Measurements from ENCODE around the gene ELK1. TPM values are rescaled to one million over a fixed set of nuclear protein-coding genes. Genes with fewer than 3 reads are reported as not detected.

Gene ELK1
- total and polyA plus RNA-seq, 9 donors, result 15.3 to 29.9 (median 24.7) TPM

DNA sequence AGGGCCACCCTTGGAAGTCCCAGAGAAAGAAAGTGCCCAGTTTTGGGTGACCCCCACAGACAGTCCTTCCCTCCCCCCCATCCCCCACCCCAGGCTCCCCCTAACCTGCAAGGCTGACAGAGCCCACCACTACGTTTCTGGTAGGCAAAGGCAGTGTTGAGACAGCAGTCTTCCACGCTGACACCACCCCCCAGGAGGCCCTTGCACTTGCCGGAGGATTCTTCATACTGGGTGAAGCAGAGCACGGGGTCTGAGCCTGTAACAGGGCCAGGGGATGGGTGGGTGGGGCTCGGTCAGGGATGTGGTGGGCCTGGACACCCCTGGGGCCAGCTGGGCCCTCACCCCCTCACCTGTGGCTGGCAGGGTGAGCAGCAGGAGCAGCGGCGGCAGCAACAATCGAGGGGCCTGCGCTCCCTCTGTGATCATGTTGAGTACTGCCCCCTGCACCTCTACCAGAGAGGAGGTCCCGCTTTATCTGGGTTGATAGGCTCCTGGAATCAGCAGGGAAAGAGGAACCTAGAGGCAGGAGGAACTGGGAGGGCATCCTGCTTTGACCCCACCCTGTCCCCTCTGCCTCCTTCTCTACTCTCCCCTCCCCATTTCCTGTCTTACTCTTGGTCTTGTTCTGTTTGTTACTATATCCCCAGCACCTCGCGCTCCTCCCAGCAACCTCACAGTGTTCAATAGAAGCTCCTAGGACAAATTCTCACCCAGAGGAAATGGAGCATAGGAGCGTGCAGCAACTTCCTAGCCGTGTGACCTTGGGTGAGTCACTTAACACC, 20.8 kb downstream of the ELK1 start, which contains the start of gene CFP:
Gene CFP, minus strand, starts transcription at position 512 of the 782 bp plus-strand sequence. Its CDS starts 86 bp downstream, at position 426.
- 79% methylated on average over 2 of the region's 14 CpGs for WGBS (ENCODE audit: insufficient coverage)
- H3K4me3 ChIP-seq (ENCODE audit: low read length), result no peak within 1 kb of the TSS

DNA sequence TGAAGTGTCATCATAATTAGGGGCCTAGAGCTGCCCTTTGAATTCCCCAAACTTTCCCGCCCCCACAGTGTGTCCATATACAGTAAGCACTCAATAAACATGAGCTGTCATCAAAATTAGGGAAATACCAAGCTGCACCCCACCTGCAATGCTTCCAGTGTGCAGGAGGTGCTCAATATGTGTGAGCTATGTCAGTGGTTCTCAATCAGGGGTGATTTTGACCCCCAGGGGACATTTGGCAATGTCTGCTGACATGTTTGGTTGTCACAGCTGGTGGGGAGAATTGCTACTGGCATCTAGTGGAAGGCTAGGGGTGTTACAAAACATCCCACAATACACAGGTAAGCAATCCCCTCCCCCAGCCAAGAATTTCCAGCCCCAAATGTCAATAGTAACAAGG, 21.4 kb downstream of the ELK1 start:
- Histone ChIP-seq H3K4me1 (ENCODE audit: control insufficient read depth, insufficient read depth, low read length) (no peaks in the 10 kb centered on the region), H3K27ac (ENCODE audit: low read length) (no peak overlapping the region), H3K4me3 (ENCODE audit: low read length) (no peak overlapping the region), H3K27me3 (ENCODE audit: control insufficient read depth, insufficient read depth, low read length) (no peaks in the 10 kb centered on the region), H3K36me3 (ENCODE audit: control insufficient read depth, insufficient read depth, low read length) (no peaks in the 10 kb centered on the region), H3K9me3 (replicated peaks; ENCODE audit: control insufficient read depth, low read depth, low read length) (no peaks in the 10 kb centered on the region)
- WGBS (ENCODE audit: insufficient coverage), result no CpG with 5 or more reads among the region's 1 CpG
- no peak for DNase-seq

More for the DNA sequence above, 20.8 kb downstream of the ELK1 start, which contains the start of gene CFP:
- no peaks in the 10 kb centered on the region for H3K4me1 ChIP-seq (ENCODE audit: control insufficient read depth, insufficient read depth, low read length)
- no peaks in the 10 kb centered on the region for H3K9me3 ChIP-seq (replicated peaks; ENCODE audit: control insufficient read depth, low read depth, low read length)
- DNase-seq, result no peak
- no peaks in the 10 kb centered on the region for H3K27me3 ChIP-seq (ENCODE audit: control insufficient read depth, insufficient read depth, low read length)
- no peak within 1 kb of the TSS for H3K27ac ChIP-seq (ENCODE audit: low read length)
- H3K36me3 ChIP-seq (ENCODE audit: control insufficient read depth, insufficient read depth, low read length), result peaks cover under 1% of the 10 kb centered on the region

DNA sequence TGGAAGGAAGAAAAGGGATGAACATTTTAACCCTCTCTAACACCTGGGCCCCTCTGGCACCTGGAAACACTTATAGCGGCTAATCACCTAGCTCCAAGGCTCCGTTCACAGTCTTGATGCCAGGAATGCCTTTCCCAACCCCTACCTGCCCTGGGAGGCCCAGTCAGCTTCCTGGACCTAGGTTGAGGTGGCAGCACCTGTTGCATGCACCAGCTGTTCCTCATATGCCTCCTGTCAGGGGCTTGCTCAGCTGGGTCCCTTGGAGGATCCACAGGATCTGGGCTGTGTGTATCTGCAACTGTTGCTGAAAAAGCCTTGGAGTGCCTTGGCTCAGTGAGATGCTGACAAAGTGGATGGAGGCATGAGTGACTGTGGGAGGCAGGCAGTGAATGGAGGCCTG, 25.0 kb downstream of the ELK1 start:
- Histone ChIP-seq H3K27ac (ENCODE audit: low read length) (no peak overlapping the region), H3K4me1 (ENCODE audit: control insufficient read depth, insufficient read depth, low read length) (no peaks in the 10 kb centered on the region), H3K36me3 (ENCODE audit: control insufficient read depth, insufficient read depth, low read length) (no peaks in the 10 kb centered on the region), H3K27me3 (ENCODE audit: control insufficient read depth, insufficient read depth, low read length) (peaks cover 5% of the 10 kb centered on the region), H3K9me3 (replicated peaks; ENCODE audit: control insufficient read depth, low read depth, low read length) (no peaks in the 10 kb centered on the region), H3K4me3 (ENCODE audit: low read length) (no peak overlapping the region)
- WGBS (ENCODE audit: insufficient coverage), result 62% methylated on average over 2 of the region's 2 CpGs
- no peak for DNase-seq

DNA sequence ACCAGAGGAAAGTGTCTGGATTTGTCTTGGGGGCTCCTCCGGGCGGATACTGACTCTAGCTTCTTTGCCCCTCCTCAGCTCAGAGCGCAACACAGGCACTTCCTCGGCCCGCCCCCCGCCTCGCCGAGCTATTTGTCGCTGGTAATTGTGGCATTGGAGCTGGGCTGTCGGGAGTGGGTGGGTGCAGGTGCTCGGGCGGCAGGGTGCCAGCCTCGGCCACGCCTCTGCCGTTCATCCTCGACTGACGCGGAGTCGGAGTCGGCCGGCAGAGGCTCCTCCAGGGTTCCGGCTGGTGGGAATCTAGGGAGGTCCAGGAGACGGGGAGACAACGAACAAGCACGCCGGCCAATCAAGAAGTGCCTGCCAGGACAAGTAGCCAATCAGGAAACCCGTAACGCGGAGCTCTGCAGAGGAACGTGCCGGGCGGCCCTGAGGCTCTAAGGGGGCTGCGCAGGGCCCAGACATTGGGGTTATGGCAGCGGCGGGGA, 26.8 kb downstream of the ELK1 start:
- peak overlapping the region; percentile 21 for H3K4me3 ChIP-seq (ENCODE audit: low read length)
- WGBS (ENCODE audit: insufficient coverage), result 37% methylated on average over 33 of the region's 35 CpGs
- H3K36me3 ChIP-seq (ENCODE audit: control insufficient read depth, insufficient read depth, low read length), result no peaks in the 10 kb centered on the region
- peaks cover 4% of the 10 kb centered on the region for H3K4me1 ChIP-seq (ENCODE audit: control insufficient read depth, insufficient read depth, low read length)
- H3K27ac ChIP-seq (ENCODE audit: low read length), result no peak overlapping the region
- peaks cover 5% of the 10 kb centered on the region for H3K27me3 ChIP-seq (ENCODE audit: control insufficient read depth, insufficient read depth, low read length)
- peak; percentile 84 for DNase-seq
- H3K9me3 ChIP-seq (replicated peaks; ENCODE audit: control insufficient read depth, low read depth, low read length), result no peaks in the 10 kb centered on the region

DNA sequence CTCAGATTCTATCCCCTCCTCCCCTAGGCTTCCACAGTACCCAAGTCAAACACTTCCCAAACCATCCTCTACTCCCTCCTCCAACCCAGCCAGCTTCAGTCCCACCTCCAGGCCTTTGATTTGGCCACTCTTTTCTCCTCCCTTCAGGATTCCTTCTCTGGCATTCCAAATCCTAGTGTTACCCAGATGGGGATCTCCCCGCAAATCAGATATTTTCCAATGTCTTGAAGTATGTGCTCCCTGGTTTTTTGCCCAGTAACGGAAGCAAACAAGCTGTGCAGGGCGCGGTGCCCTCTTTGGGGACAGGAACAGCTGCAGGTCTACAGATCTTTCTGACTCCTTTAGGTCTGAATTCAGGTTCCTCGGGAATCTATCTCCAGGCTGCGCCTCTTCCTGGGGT, 28.5 kb downstream of the ELK1 start:
- Histone ChIP-seq H3K4me3 (ENCODE audit: low read length) (no peak overlapping the region), H3K27ac (ENCODE audit: low read length) (no peak overlapping the region), H3K36me3 (ENCODE audit: control insufficient read depth, insufficient read depth, low read length) (no peaks in the 10 kb centered on the region), H3K9me3 (replicated peaks; ENCODE audit: control insufficient read depth, low read depth, low read length) (no peaks in the 10 kb centered on the region), H3K4me1 (ENCODE audit: control insufficient read depth, insufficient read depth, low read length) (peaks cover 4% of the 10 kb centered on the region), H3K27me3 (ENCODE audit: control insufficient read depth, insufficient read depth, low read length) (peaks cover 5% of the 10 kb centered on the region)
- DNase-seq, result no peak
- WGBS (ENCODE audit: insufficient coverage), result 72% methylated on average over 4 of the region's 6 CpGs

DNA sequence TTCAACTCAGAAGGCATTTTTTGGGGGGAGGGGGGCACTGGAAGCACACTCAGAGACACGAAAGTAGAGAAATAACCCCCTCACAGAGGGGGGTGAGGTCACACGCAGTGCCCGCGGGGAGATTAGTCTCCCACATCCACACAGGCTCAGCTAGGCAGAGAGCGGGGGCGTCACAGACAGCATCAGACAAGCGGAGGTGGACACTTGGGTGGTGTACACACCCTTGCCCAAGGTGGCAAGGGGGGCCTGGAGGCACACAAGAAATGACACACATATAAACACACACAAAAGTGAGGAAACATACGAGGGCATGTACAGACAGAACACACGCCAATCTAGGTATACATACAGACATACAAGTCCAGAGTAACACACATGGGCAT, 30.1 kb downstream of the ELK1 start:
- H3K4me3 ChIP-seq (ENCODE audit: low read length), result no peak overlapping the region
- peaks cover 5% of the 10 kb centered on the region for H3K27me3 ChIP-seq (ENCODE audit: control insufficient read depth, insufficient read depth, low read length)
- 80% methylated on average over 1 of the region's 9 CpGs for WGBS (ENCODE audit: insufficient coverage)
- H3K27ac ChIP-seq (ENCODE audit: low read length), result no peak overlapping the region
- DNase-seq, result no peak
- no peaks in the 10 kb centered on the region for H3K9me3 ChIP-seq (replicated peaks; ENCODE audit: control insufficient read depth, low read depth, low read length)
- H3K36me3 ChIP-seq (ENCODE audit: control insufficient read depth, insufficient read depth, low read length), result no peaks in the 10 kb centered on the region
- H3K4me1 ChIP-seq (ENCODE audit: control insufficient read depth, insufficient read depth, low read length), result peaks cover 4% of the 10 kb centered on the region

DNA sequence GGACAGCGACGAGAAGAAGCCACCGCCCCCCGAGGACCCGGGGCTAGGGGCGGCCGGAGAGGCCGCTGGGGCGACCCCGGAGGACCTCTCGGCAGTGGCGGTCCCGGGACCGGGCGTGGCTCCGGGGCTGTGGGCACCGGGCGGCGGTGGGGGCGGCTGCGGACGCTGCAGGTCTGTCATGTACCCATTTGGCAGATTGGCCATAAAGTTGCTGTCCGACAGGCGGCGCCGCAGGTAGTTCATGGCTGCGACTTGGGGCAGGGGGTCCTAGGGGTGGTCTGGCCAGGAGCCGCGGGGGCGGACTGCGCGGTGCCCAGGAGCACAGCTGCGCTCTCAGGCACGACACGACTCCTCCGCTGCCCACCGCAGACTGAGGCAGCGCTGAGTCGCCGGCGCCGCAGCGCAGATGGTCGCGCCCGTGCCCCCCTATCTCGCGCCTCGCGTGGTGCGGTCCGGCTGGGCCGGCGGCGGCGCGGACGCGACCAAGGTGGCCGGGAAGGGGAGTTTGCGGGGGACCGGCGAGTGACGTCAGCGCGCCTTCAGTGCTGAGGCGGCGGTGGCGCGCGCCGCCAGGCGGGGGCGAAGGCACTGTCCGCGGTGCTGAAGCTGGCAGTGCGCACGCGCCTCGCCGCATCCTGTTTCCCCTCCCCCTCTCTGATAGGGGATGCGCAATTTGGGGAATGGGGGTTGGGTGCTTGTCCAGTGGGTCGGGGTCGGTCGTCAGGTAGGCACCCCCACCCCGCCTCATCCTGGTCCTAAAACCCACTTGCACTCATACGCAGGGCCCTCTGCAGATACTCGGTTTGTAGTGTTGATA, 30.7 kb downstream of the ELK1 start, which contains the start of gene SYN1:
Gene SYN1, minus strand, starts transcription at position 372 of the 817 bp plus-strand sequence. Its CDS starts 129 bp downstream, at position 243.
- 32% methylated on average over 63 of the region's 88 CpGs for WGBS (ENCODE audit: insufficient coverage)
- DNase-seq, result peak; percentile 89
- Histone ChIP-seq H3K9me3 (replicated peaks; ENCODE audit: control insufficient read depth, low read depth, low read length) (no peaks in the 10 kb centered on the region), H3K27ac (ENCODE audit: low read length) (no peak within 1 kb of the TSS), H3K4me3 (ENCODE audit: low read length) (peak within 1 kb of the TSS; percentile 17), H3K27me3 (ENCODE audit: control insufficient read depth, insufficient read depth, low read length) (peaks cover 5% of the 10 kb centered on the region), H3K4me1 (ENCODE audit: control insufficient read depth, insufficient read depth, low read length) (peaks cover 4% of the 10 kb centered on the region), H3K36me3 (ENCODE audit: control insufficient read depth, insufficient read depth, low read length) (no peaks in the 10 kb centered on the region)

DNA sequence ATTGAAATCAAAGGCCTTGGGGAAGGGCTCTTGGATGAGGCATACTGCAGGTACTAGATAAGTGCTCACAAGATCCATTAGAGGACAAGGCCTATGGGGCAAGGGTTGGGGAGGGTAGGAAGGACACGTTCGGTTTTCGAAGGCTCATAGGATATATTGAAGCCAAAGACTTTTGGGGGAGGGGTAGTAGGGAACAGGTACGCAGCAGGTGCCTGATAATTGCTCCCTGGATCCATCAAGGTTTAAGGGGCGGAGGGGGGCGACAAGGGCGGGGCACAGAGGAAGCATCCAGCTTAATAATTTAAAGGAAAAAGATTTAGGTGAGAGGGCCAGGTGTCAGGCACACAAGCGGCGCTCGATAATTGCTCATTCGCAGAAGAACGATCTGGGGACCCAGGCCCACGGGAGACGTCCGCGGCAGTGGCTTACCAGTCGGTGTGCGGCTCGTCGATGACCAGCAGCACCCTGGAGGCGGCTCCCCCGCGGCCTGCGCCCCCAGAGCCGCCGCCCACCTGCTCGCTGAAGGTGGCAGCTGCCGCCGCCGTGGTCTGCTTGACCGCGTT, 31.4 kb downstream of the ELK1 start:
- no peak overlapping the region for H3K4me3 ChIP-seq (ENCODE audit: low read length)
- DNase-seq, result no peak
- WGBS (ENCODE audit: insufficient coverage), result 46% methylated on average over 30 of the region's 32 CpGs
- H3K27ac ChIP-seq (ENCODE audit: low read length), result no peak overlapping the region
- no peaks in the 10 kb centered on the region for H3K9me3 ChIP-seq (replicated peaks; ENCODE audit: control insufficient read depth, low read depth, low read length)
- H3K4me1 ChIP-seq (ENCODE audit: control insufficient read depth, insufficient read depth, low read length), result peaks cover 4% of the 10 kb centered on the region
- H3K27me3 ChIP-seq (ENCODE audit: control insufficient read depth, insufficient read depth, low read length), result peaks cover 6% of the 10 kb centered on the region
- H3K36me3 ChIP-seq (ENCODE audit: control insufficient read depth, insufficient read depth, low read length), result no peaks in the 10 kb centered on the region

DNA sequence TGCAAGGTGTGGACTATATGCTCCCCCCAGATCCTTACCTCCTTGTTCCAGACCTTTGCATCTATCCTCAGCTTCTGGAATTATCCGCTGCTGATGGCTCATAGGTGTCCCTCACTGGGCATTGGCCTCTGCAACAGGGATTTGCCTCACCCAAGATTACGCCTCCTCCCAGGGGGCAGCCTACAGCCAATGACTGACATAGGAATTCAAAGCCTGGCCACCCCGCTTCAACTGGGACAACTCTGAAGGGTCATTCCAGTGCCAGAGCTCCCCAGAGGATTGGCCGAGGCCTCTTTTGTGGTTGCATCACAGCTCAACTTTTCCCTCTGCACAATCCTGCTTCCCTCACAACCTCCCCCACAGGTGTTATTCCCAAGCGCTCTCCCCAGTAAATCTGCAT, 35.7 kb downstream of the ELK1 start:
- no peaks in the 10 kb centered on the region for H3K9me3 ChIP-seq (replicated peaks; ENCODE audit: control insufficient read depth, low read depth, low read length)
- no peaks in the 10 kb centered on the region for H3K36me3 ChIP-seq (ENCODE audit: control insufficient read depth, insufficient read depth, low read length)
- 66% methylated on average over 4 of the region's 5 CpGs for WGBS (ENCODE audit: insufficient coverage)
- DNase-seq, result no peak
- H3K4me1 ChIP-seq (ENCODE audit: control insufficient read depth, insufficient read depth, low read length), result peaks cover 2% of the 10 kb centered on the region
- H3K27ac ChIP-seq (ENCODE audit: low read length), result no peak overlapping the region
- peaks cover 8% of the 10 kb centered on the region for H3K27me3 ChIP-seq (ENCODE audit: control insufficient read depth, insufficient read depth, low read length)
- H3K4me3 ChIP-seq (ENCODE audit: low read length), result no peak overlapping the region

DNA sequence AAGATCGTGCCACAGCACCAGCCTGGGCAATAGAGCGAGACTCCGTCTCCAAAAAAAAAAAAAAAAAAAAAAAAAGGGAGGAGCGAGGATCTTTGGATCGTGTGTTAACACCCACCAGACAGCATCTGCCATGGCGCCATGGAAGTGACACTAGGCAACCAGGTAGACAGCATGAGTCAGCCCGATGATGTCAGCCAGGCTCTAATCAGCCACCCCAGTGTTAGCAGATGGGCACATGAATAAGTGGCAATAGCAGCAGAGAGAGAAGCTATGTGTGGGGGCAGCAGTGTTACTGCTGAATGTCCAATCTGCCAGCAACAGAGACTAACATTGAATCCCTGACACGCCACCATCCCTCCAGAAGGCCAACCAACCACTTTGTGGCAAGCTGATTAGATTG, 37.3 kb downstream of the ELK1 start:
- no peak overlapping the region for H3K27ac ChIP-seq (ENCODE audit: low read length)
- H3K4me3 ChIP-seq (ENCODE audit: low read length), result no peak overlapping the region
- H3K9me3 ChIP-seq (replicated peaks; ENCODE audit: control insufficient read depth, low read depth, low read length), result no peaks in the 10 kb centered on the region
- H3K36me3 ChIP-seq (ENCODE audit: control insufficient read depth, insufficient read depth, low read length), result no peaks in the 10 kb centered on the region
- H3K4me1 ChIP-seq (ENCODE audit: control insufficient read depth, insufficient read depth, low read length), result no peaks in the 10 kb centered on the region
- DNase-seq, result no peak
- H3K27me3 ChIP-seq (ENCODE audit: control insufficient read depth, insufficient read depth, low read length), result peaks cover 8% of the 10 kb centered on the region
- WGBS (ENCODE audit: insufficient coverage), result 80% methylated on average over 6 of the region's 8 CpGs
